Natural killer cell (primary cell): ENCODE data around the gene GTF2E1. TPM values are rescaled to one million over a fixed set of nuclear protein-coding genes. Genes with fewer than 3 reads are reported as not detected.
"Not testable (repeated sequence)": the region's sequence is repeated elsewhere in the genome, so short reads cannot be mapped to it uniquely, and the experiment has no call there.

Source experiments
- ATAC-seq, 3 donors: fragments of 150-1000 bp in 2 of 3; fragments of 200-7000 bp in 1 of 3; cut with Tn5 transposase; 1 replicate in 1 of 3; 2 replicates in 2 of 3; pipeline ENCODE4 v1.10.0; 2021; ENCODE audit warnings: mild to moderate bottlenecking in 2 of 3, moderate library complexity in 2 of 3
- DNase-seq, 2 donors: peaks; one replicate each; pipeline versions ENCODE4 v3.0.0 to v3.0.0-alpha.2; 2013 to 2021; ENCODE audit warnings: mixed read lengths in 1 of 2
- H3K27ac ChIP-seq: one replicate; pipeline ENCODE4 v1.5.1; 2013; ENCODE audit warnings: mild to moderate bottlenecking, low read length
- H3K27me3 ChIP-seq: one replicate; pipeline ENCODE4 v1.6.1; 2013; ENCODE audit warnings: low read length; ENCODE audit not compliant: control insufficient read depth, insufficient read depth
- H3K36me3 ChIP-seq: one replicate; pipeline ENCODE4 v1.6.1; 2013; ENCODE audit warnings: low read length; ENCODE audit not compliant: control insufficient read depth, insufficient read depth
- H3K4me1 ChIP-seq: one replicate; pipeline ENCODE4 v1.6.1; 2013; ENCODE audit warnings: low read length; ENCODE audit not compliant: control insufficient read depth, insufficient read depth
- H3K4me3 ChIP-seq: one replicate; pipeline ENCODE4 v1.5.1; 2013; ENCODE audit warnings: low read length
- H3K9me3 ChIP-seq: one replicate; pipeline ENCODE4 v1.6.1; 2013; ENCODE audit warnings: low read length; ENCODE audit not compliant: control insufficient read depth, insufficient read depth
- H3K27ac Mint-ChIP-seq, 2 donors: one replicate each; pipeline ENCODE4 v1.8.0; 2022; ENCODE audit warnings: mild to moderate bottlenecking in 2 of 2, mixed read lengths in 2 of 2, moderate library complexity in 1 of 2
- H3K27me3 Mint-ChIP-seq, 2 donors: one replicate each; pipeline ENCODE4 v1.8.0; 2022; ENCODE audit warnings: low read depth in 2 of 2, mixed read lengths in 2 of 2
- H3K36me3 Mint-ChIP-seq: one replicate; pipeline ENCODE4 v1.8.0; 2022; ENCODE audit warnings: mixed read lengths
- H3K4me1 Mint-ChIP-seq, 2 donors: one replicate each; pipeline ENCODE4 v1.8.0; 2022; ENCODE audit warnings: mixed read lengths in 2 of 2
- H3K4me3 Mint-ChIP-seq: one replicate; pipeline ENCODE4 v1.8.0; 2022; ENCODE audit warnings: mild to moderate bottlenecking, moderate library complexity, mixed read lengths
- H3K9me3 Mint-ChIP-seq, 2 donors: one replicate each; pipeline ENCODE4 v1.8.0; 2022; ENCODE audit warnings: mixed read lengths in 2 of 2
- WGBS: methylation state at CpG from one replicate; pipeline ENCODE4 v1.1.7; 2013; ENCODE audit warnings: missing lambda C conversion rate; ENCODE audit not compliant: insufficient coverage; 5-methylcytosine and 5-hydroxymethylcytosine counted together
- intact Hi-C: fragments of 100-400 bp; cut with micrococcal nuclease; formaldehyde crosslinking; loops from one replicate; pipeline ENCODE4 v1.14.2; 2022
- total RNA-seq, 4 donors: library from RNA; stranded (reverse); fragments of 120-200 nt in 1 of 4; gene quantifications; one replicate each; pipeline versions ENCODE4 v1.2.3 to v1.2.4, GENCODE V29; 2013 to 2022
- TF ChIP-seq, protein P1 (sequence below): fragments of 200-600 bp; IDR thresholded peaks from one replicate; pipeline ENCODE4 v1.8.0; 2022; ENCODE audit warnings: antibody characterized with exemption

The GTF2E1 gene
- total RNA-seq, 3 donors from 2014 or later (not counting 1 experiment from before 2014, with no cell fraction given): 10.9 to 15.7 (median 12.7) TPM

DNA sequence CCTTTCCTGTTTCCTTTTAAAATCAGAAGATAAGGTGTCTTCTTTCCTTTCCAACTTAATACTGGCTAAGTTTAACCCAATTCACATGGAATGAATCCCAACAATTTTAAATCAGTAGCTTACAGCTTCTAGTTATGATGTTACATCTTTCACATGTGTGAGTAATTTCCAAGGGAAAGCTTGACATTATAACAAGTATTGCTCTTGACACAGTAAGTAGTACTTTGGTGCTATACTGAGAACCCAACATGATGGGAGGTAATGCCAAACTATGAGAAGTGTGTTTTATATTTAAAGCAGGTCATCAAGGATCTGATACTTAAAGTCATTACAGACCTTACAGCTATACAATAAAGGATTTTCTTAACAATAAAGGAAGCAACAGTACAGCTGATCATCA, 29.3 kb upstream of the GTF2E1 start:
- no peaks in the 10 kb centered on the region for H3K9me3 ChIP-seq
- H3K4me1 ChIP-seq: no peaks in the 10 kb centered on the region
- Mint-ChIP-seq H3K4me1 (peaks cover 0 to 4% of the 10 kb centered on the region in 2 donors), H3K27ac (no peak overlapping the region), H3K9me3 (no peaks in the 10 kb centered on the region), H3K4me3 (no peak overlapping the region), H3K27me3 (no peaks in the 10 kb centered on the region), H3K36me3 (no peaks in the 10 kb centered on the region)
- no peak for DNase-seq
- no peak overlapping the region for H3K4me3 ChIP-seq
- intact Hi-C loops: no loop called here
- H3K27ac ChIP-seq: no peak overlapping the region
- TF ChIP-seq, protein P1, sequence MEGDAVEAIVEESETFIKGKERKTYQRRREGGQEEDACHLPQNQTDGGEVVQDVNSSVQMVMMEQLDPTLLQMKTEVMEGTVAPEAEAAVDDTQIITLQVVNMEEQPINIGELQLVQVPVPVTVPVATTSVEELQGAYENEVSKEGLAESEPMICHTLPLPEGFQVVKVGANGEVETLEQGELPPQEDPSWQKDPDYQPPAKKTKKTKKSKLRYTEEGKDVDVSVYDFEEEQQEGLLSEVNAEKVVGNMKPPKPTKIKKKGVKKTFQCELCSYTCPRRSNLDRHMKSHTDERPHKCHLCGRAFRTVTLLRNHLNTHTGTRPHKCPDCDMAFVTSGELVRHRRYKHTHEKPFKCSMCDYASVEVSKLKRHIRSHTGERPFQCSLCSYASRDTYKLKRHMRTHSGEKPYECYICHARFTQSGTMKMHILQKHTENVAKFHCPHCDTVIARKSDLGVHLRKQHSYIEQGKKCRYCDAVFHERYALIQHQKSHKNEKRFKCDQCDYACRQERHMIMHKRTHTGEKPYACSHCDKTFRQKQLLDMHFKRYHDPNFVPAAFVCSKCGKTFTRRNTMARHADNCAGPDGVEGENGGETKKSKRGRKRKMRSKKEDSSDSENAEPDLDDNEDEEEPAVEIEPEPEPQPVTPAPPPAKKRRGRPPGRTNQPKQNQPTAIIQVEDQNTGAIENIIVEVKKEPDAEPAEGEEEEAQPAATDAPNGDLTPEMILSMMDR: no peak
- H3K36me3 ChIP-seq: peaks cover 3% of the 10 kb centered on the region
- ATAC-seq: no peak
- no peaks in the 10 kb centered on the region for H3K27me3 ChIP-seq

DNA sequence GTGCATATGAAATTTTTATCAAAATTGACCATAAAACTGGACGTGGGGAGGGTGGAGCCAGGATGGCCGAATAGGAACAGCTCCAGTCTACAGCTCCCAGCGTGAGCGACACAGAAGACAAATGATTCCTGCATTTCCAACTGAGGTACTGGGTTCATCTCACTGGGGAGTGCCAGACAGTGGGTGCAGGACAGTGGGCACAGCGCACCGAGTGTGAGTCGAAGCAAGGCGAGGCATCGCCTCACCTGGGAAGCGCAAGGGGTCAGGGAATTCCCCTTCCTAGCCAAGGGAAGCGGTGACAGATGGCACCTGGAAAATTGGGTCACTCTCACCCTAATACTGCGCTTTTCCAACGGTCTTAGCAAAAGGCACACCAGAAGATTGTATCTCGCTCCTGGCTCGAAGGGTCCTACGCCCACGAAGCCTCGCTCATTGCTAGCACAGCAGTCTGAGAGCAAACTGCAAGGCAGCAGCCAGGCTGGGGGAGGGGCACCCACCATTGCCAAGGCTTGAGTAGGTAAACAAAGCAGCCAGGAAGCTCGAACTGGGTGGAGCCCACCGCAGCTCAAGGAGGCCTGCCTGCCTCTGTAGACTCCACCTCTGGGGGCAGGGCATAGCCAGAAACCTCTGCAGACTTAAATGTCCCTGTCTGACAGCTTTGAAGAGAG, 23.2 kb upstream of the GTF2E1 start:
- H3K9me3 Mint-ChIP-seq, H3K27me3 Mint-ChIP-seq, H3K36me3 Mint-ChIP-seq, H3K9me3 ChIP-seq, H3K27me3 ChIP-seq, H3K36me3 ChIP-seq, intact Hi-C loops: not testable (repeated sequence)
- ATAC-seq: peak in 2 of 3 donors; percentile 66
- peak overlapping the region; percentile 75 for H3K4me3 Mint-ChIP-seq
- H3K4me1 Mint-ChIP-seq: peaks cover 16 to 22% of the 10 kb centered on the region in 2 donors
- DNase-seq: peak; percentile 35 to 68
- H3K4me3 ChIP-seq: peak overlapping the region; percentile 15
- H3K27ac ChIP-seq: peak overlapping the region; percentile 63
- 54% methylated on average over 20 of the region's 20 CpGs for WGBS
- peaks cover 13% of the 10 kb centered on the region for H3K4me1 ChIP-seq
- H3K27ac Mint-ChIP-seq: peak overlapping the region; percentile 3 to 63

DNA sequence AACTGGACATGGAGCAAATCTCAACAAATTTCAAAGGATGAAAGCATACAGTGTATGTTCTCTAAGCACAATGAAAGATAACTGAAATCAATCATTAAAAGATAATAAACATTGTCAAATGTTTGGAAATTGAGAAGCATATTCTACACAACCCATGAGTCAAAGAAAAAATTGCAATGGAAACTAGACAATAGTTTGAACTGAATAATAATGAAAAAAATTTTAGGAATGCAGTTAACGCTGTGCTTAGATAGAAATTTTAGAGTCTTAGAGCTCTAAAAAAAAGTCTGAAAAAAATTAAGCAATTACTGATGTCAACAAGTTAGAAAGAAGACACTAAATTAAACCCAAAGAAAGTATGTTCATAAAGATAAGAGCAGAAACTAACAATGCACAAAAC, 15.8 kb upstream of the GTF2E1 start:
- intact Hi-C loops: no loop called here
- Mint-ChIP-seq H3K27ac (no peak overlapping the region), H3K4me3 (no peak overlapping the region), H3K4me1 (no peaks in the 10 kb centered on the region), H3K9me3 (no peaks in the 10 kb centered on the region), H3K27me3 (no peaks in the 10 kb centered on the region), H3K36me3 (no peaks in the 10 kb centered on the region)
- H3K4me3 ChIP-seq: no peak overlapping the region
- no peaks in the 10 kb centered on the region for H3K36me3 ChIP-seq
- no peaks in the 10 kb centered on the region for H3K4me1 ChIP-seq
- TF ChIP-seq, protein P1: no peak
- ATAC-seq (no peak), DNase-seq (no peak)
- H3K9me3 ChIP-seq: no peaks in the 10 kb centered on the region
- H3K27me3 ChIP-seq: no peaks in the 10 kb centered on the region
- no peak overlapping the region for H3K27ac ChIP-seq
- WGBS: no CpG with 5 or more reads among the region's 1 CpG

DNA sequence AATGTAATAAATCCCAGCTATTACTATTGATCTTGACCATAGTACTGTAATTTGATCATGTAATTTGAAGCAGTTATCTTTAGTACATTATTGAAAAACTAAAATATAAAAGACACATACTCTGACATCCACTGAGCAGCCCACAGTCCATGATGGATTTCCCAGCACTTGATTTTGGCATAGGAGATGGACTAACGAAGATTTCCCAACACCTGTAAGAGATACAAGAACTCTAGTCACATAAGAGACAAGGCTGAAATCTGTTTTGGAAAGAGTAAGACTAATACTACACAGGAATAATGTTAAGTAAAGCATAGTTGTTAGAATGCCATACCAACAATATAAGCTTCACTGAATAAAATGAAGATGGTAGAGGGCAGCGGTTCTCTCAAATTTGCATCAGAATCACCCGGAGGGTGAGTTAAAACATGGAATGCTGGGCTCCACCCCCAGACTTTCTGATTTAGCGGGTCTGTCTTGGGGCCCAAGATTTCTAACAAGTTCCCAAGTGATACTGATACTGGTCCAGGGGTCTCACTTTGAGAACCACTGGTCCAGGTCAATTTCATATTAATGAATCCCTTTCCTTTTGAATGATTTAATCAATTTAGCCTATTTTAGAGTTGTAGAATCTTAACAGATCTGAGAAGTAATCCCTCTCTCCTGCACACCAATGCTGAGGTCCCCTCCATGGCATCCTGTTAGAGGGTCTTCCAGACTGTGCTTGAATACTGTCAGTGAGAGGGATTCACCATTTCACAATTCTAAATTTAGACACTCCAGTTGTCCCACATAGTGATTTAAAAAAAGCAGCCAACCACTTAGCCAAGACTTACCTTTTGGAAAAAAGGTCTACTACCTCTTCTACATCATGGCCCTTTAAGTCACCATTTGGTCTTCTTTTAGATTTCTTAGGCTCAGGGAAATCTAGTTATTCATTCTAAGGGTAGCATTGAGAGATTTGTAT, 11.7 kb upstream of the GTF2E1 start:
- TF ChIP-seq, protein P1: no peak
- H3K9me3 ChIP-seq: no peaks in the 10 kb centered on the region
- Mint-ChIP-seq H3K4me3 (no peak overlapping the region), H3K27ac (no peak overlapping the region), H3K36me3 (no peaks in the 10 kb centered on the region), H3K27me3 (no peaks in the 10 kb centered on the region), H3K4me1 (no peaks in the 10 kb centered on the region), H3K9me3 (peaks cover 0 to 2% of the 10 kb centered on the region in 2 donors)
- 100% methylated on average over 3 of the region's 4 CpGs for WGBS
- no peaks in the 10 kb centered on the region for H3K27me3 ChIP-seq
- intact Hi-C loops: no loop called here
- no peaks in the 10 kb centered on the region for H3K36me3 ChIP-seq
- no peaks in the 10 kb centered on the region for H3K4me1 ChIP-seq
- no peak overlapping the region for H3K27ac ChIP-seq
- DNase-seq (no peak), ATAC-seq (no peak)
- H3K4me3 ChIP-seq: no peak overlapping the region

DNA sequence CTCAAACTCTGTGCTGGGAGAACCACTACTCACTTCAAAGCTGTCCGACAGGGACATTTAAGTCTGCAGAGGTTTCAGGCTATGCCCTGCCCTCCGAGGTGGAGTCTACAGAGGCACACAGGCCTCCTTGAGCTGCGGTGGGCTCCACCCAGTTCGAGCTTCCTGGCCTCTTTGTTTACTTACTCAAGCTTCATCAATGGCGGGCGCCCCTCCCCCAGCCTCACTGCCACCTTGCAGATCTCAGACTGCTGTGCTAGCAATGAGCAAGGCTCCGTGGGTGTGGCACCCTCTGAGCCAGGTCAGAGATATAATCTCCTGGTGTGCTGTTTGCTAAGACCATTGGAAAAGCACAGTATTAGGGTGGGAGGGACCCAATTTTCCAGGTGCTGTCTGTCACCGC, 4.5 kb upstream of the GTF2E1 start:
- H3K9me3 Mint-ChIP-seq, H3K36me3 ChIP-seq, H3K4me3 Mint-ChIP-seq, H3K27me3 Mint-ChIP-seq, H3K4me1 ChIP-seq, H3K36me3 Mint-ChIP-seq, DNase-seq, H3K4me3 ChIP-seq, intact Hi-C loops, H3K27ac Mint-ChIP-seq, H3K27ac ChIP-seq, H3K27me3 ChIP-seq, H3K9me3 ChIP-seq, ATAC-seq: not testable (repeated sequence)
- H3K4me1 Mint-ChIP-seq: peaks cover 8 to 18% of the 10 kb centered on the region in 2 donors
- WGBS: 84% methylated on average over 8 of the region's 8 CpGs
